ENCODE measurements around the gene HOOK2. TPM values are rescaled to one million over a fixed set of nuclear protein-coding genes. Genes with fewer than 3 reads are reported as not detected.
A peak's percentile ranks its signal among the peaks of the same experiment; 100 is the strongest.

The HOOK2 gene
- total and polyA plus RNA-seq, 2 of the 13 experiments (the other 11 are each of a cell fraction or from before 2014, with no cell fraction given), result 9.2 to 12.9 TPM

GRCh38 chr19:12774588-12775555 is at the start of gene HOOK2 (continued):
- TF ChIP-seq MTERF4 (CRISPR knock-in tag; IDR thresholded peaks at IDR 0.05) (no peak), ZFP91 (CRISPR knock-in tag; IDR thresholded peaks at IDR 0.05; ENCODE audit: borderline replicate concordance) (peak; percentile 61; the same call in 1 of the 2 replicates), ZSCAN21 (CRISPR knock-in tag; IDR thresholded peaks at IDR 0.05; ENCODE audit: borderline replicate concordance) (peak; percentile 54; the same call in 1 of the 2 replicates), HMGXB3 (CRISPR knock-in tag; IDR thresholded peaks at IDR 0.05; ENCODE audit: borderline replicate concordance) (no peak), SKIL (CRISPR knock-in tag; IDR thresholded peaks at IDR 0.05; ENCODE audit: borderline replicate concordance) (no peak), SUZ12 (IDR thresholded peaks at IDR 0.05; ENCODE audit: low read depth, low read length) (no peak), HNF1A (IDR thresholded peaks at IDR 0.05; ENCODE audit: low read depth) (no peak), HNF1A (CRISPR knock-in tag; IDR thresholded peaks at IDR 0.05; ENCODE audit: borderline replicate concordance) (peak; percentile 49; the same call in 1 of the 2 replicates), GABPB1 (CRISPR knock-in tag; IDR thresholded peaks at IDR 0.05) (0 out of 2 replicates have a peak, but pooled peaks have one; percentile 68), ZSCAN31 (CRISPR knock-in tag; IDR thresholded peaks at IDR 0.05; ENCODE audit: low read depth) (peak; percentile 67; the same call in 1 of the 2 replicates)

All from HepG2 (cell line).